H9 (cell line): ENCODE results near the gene DEK. TPM values are rescaled to one million over a fixed set of nuclear protein-coding genes. Genes with fewer than 3 reads are reported as not detected.

Experiments
- DNase-seq: peaks from one replicate; pipeline ENCODE4 v3.0.0-alpha.2; 2017
- H2AFZ ChIP-seq: one replicate; pipeline ENCODE4 v1.6.1; 2013; ENCODE audit warnings: mild to moderate bottlenecking, low read length, control low read depth, moderate library complexity
- H2AK5ac ChIP-seq: 2 replicates; pipeline ENCODE4 v1.6.1; 2013; ENCODE audit warnings: low read length, control low read depth, mixed read lengths; ENCODE audit not compliant: insufficient read length
- H2BK120ac ChIP-seq: one replicate; pipeline ENCODE4 v1.6.1; 2013; ENCODE audit warnings: low read depth, mild to moderate bottlenecking, low read length, control low read depth, inconsistent platforms; ENCODE audit not compliant: poor library complexity, severe bottlenecking
- H2BK12ac ChIP-seq: 2 replicates; pipeline ENCODE4 v1.6.1; 2013; ENCODE audit warnings: low read length, control low read depth, mixed read lengths, low read depth; ENCODE audit not compliant: insufficient read length
- H2BK15ac ChIP-seq: 2 replicates; pipeline ENCODE4 v1.6.1; 2013; ENCODE audit warnings: low read depth, low read length, control low read depth
- H2BK20ac ChIP-seq: one replicate; pipeline ENCODE4 v1.6.1; 2013; ENCODE audit warnings: low read depth, mild to moderate bottlenecking, low read length, control low read depth, inconsistent platforms; ENCODE audit not compliant: poor library complexity, severe bottlenecking
- H2BK5ac ChIP-seq: 2 replicates; pipeline ENCODE4 v1.6.1; 2013; ENCODE audit warnings: low read length, control low read depth, mixed read lengths; ENCODE audit not compliant: insufficient read length
- H3K14ac ChIP-seq: 2 replicates; pipeline ENCODE4 v1.6.1; 2013; ENCODE audit warnings: low read length, control low read depth; ENCODE audit not compliant: insufficient read depth
- H3K18ac ChIP-seq: 2 replicates; pipeline ENCODE4 v1.6.1; 2013; ENCODE audit warnings: low read depth, mild to moderate bottlenecking, mixed read lengths, low read length, control low read depth; ENCODE audit not compliant: insufficient read length
- H3K23ac ChIP-seq: 2 replicates; pipeline ENCODE4 v1.6.1; 2013; ENCODE audit warnings: low read length, control low read depth, mixed read lengths, low read depth; ENCODE audit not compliant: insufficient read length
- H3K23me2 ChIP-seq: 2 replicates; pipeline ENCODE4 v1.6.1; 2013; ENCODE audit warnings: low read depth, mild to moderate bottlenecking, mixed read lengths, low read length, control low read depth; ENCODE audit not compliant: insufficient read length, poor library complexity, severe bottlenecking
- H3K27ac ChIP-seq: 2 replicates; pipeline ENCODE4 v1.5.1; 2013; ENCODE audit warnings: low read length, control low read depth, mixed read lengths, low read depth; ENCODE audit not compliant: insufficient read length
- H3K27me3 ChIP-seq: 2 replicates; pipeline ENCODE4 v1.6.1; 2013; ENCODE audit warnings: low read length, control low read depth, inconsistent platforms; ENCODE audit not compliant: insufficient read depth
- H3K4ac ChIP-seq: 2 replicates; pipeline ENCODE4 v1.6.1; 2013; ENCODE audit warnings: low read depth, mild to moderate bottlenecking, control low read depth, inconsistent platforms, low read length, moderate library complexity
- H3K4me1 ChIP-seq: 2 replicates; pipeline ENCODE4 v1.6.1; 2013; ENCODE audit warnings: low read length, control low read depth, inconsistent platforms; ENCODE audit not compliant: insufficient read depth
- H3K4me2 ChIP-seq: 2 replicates; pipeline ENCODE4 v1.6.1; 2013; ENCODE audit warnings: low read length, control low read depth, mixed read lengths; ENCODE audit not compliant: insufficient read length, insufficient read depth
- H3K56ac ChIP-seq: 2 replicates; pipeline ENCODE4 v1.6.1; 2013; ENCODE audit warnings: low read depth, mild to moderate bottlenecking, mixed read lengths, low read length, control low read depth; ENCODE audit not compliant: insufficient read length
- H3K79me1 ChIP-seq: 2 replicates; pipeline ENCODE4 v1.6.1; 2013; ENCODE audit warnings: low read depth, mild to moderate bottlenecking, moderate library complexity, low read length, control low read depth, inconsistent platforms; ENCODE audit not compliant: insufficient read depth, poor library complexity, severe bottlenecking
- H3K79me2 ChIP-seq: 2 replicates; pipeline ENCODE4 v1.6.1; 2013; ENCODE audit warnings: low read length, control low read depth, inconsistent platforms; ENCODE audit not compliant: insufficient read depth
- H3K9ac ChIP-seq: 2 replicates; pipeline ENCODE4 v1.6.1; 2013; ENCODE audit warnings: low read length, control low read depth, mixed read lengths; ENCODE audit not compliant: insufficient read length; ENCODE audit errors: extremely low read depth
- H3K9me3 ChIP-seq: one replicate; pipeline ENCODE4 v1.6.1; 2013; ENCODE audit warnings: low read depth, low read length, inconsistent platforms; ENCODE audit not compliant: control insufficient read depth
- H3T11ph ChIP-seq: one replicate; pipeline ENCODE4 v1.6.1; 2013; ENCODE audit warnings: mild to moderate bottlenecking, low read length, control low read depth, inconsistent platforms
- H4K20me1 ChIP-seq: one replicate; pipeline ENCODE4 v1.6.1; 2013; ENCODE audit not compliant: control insufficient read depth, insufficient read length, insufficient read depth
- H4K5ac ChIP-seq: 2 replicates; pipeline ENCODE4 v1.6.1; 2013; ENCODE audit warnings: low read depth, mild to moderate bottlenecking, mixed read lengths, low read length, control low read depth; ENCODE audit not compliant: insufficient read length
- H4K8ac ChIP-seq: replicated peaks from 2 replicates; pipeline ENCODE4 v1.6.1; 2013; ENCODE audit warnings: low read length, control low read depth, mixed read lengths, low read depth; ENCODE audit not compliant: insufficient read length
- H4K91ac ChIP-seq: 2 replicates; pipeline ENCODE4 v1.6.1; 2013; ENCODE audit warnings: low read depth, mild to moderate bottlenecking, moderate library complexity, mixed read lengths, low read length, control low read depth; ENCODE audit not compliant: insufficient read length
- H3K27ac Mint-ChIP-seq, 3 experiments: 2 replicates in 2 of 3; 3 replicates in 1 of 3; pipeline ENCODE4 v1.8.0; 2020 to 2021; ENCODE audit warnings: mixed read lengths in 3 of 3, mild to moderate bottlenecking in 1 of 3, moderate library complexity in 1 of 3
- H3K27me3 Mint-ChIP-seq: 2 replicates; pipeline ENCODE4 v1.8.0; 2021; ENCODE audit warnings: low read depth, mild to moderate bottlenecking, moderate library complexity, mixed read lengths
- H3K36me3 Mint-ChIP-seq, 3 experiments: 2 replicates in 2 of 3; 3 replicates in 1 of 3; pipeline ENCODE4 v1.8.0; 2020 to 2021; ENCODE audit warnings: low read depth in 3 of 3, mixed read lengths in 3 of 3; ENCODE audit not compliant: insufficient read depth in 1 of 3
- H3K4me1 Mint-ChIP-seq, 2 experiments: 2 replicates each; pipeline ENCODE4 v1.8.0; 2020; ENCODE audit warnings: mixed read lengths in 2 of 2
- H3K4me3 Mint-ChIP-seq, 2 experiments: 2 replicates in 1 of 2; 3 replicates in 1 of 2; pipeline ENCODE4 v1.8.0; 2020 to 2021; ENCODE audit warnings: mild to moderate bottlenecking in 2 of 2, mixed read lengths in 2 of 2, moderate library complexity in 1 of 2
- H3K9me3 Mint-ChIP-seq, 2 experiments: 2 replicates in 1 of 2; 3 replicates in 1 of 2; pipeline ENCODE4 v1.8.0; 2020; ENCODE audit warnings: mild to moderate bottlenecking in 2 of 2, mixed read lengths in 2 of 2, moderate library complexity in 1 of 2
- WGBS: extraction: QIAGEN DNeasy Blood & Tissue Kit; methylation state at CpG from one replicate; pipeline ENCODE4 v1.1.7; 2013; ENCODE audit warnings: missing lambda C conversion rate, low lambda C conversion rate, mixed read lengths; ENCODE audit not compliant: insufficient read length; ENCODE audit errors: extremely low coverage; 5-methylcytosine and 5-hydroxymethylcytosine counted together
- total RNA-seq: library from RNA; stranded (reverse); gene quantifications from 2 replicates; pipeline ENCODE4 v1.2.1, GENCODE V29; 2021
- TF ChIP-seq, protein P1 (sequence below): fragments of 200-600 bp; sonication (generic); conservative IDR thresholded peaks from 3 replicates; pipeline ENCODE4 v1.8.0; 2021; ENCODE audit warnings: antibody characterized with exemption, mild to moderate bottlenecking

Gene DEK
- total RNA-seq, 1 experiment from 2014 or later, result 217 TPM

DNA sequence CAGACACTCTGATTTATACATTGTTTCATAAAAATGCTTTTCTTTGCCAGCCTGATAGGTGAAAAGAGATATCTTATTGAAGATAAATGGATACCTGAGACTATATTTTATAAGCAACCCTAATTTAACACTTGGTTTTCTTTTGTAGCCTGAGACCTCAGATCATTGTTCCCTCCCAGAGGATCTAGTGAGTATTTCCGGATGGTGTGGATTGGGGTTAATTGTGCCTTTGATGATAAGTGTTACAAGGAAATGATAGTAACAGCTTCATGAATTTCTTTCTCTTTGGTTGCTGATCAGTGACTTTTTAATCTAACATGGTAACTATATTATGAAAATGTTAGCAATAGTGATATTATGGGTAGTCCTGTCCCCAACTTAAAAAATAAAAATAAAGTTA is 78.7 kb downstream of the DEK start:
- no peaks in the 10 kb centered on the region for H3K9me3 ChIP-seq
- H3T11ph ChIP-seq, result no peak overlapping the region
- H4K8ac ChIP-seq, result no peak overlapping the region
- no peak overlapping the region for H3K9ac ChIP-seq
- H3K27me3 ChIP-seq, result no peaks in the 10 kb centered on the region
- no peaks in the 10 kb centered on the region for H3K23me2 ChIP-seq
- H3K4ac ChIP-seq, result no peak overlapping the region
- H3K27me3 Mint-ChIP-seq, result no peaks in the 10 kb centered on the region
- H3K4me1 Mint-ChIP-seq, result peaks cover 35 to 47% of the 10 kb centered on the region in 2 experiments
- no peaks in the 10 kb centered on the region for H3K79me1 ChIP-seq
- H3K9me3 Mint-ChIP-seq, result no peaks in the 10 kb centered on the region
- H3K4me3 Mint-ChIP-seq, result peak overlapping the region in 1 of 2 experiments; percentile 35; a peak in 2 of 5 replicates
- no peak overlapping the region for H3K18ac ChIP-seq
- H2BK12ac ChIP-seq, result no peak overlapping the region
- no peak overlapping the region for H2AFZ ChIP-seq
- no peak overlapping the region for H4K5ac ChIP-seq
- no peaks in the 10 kb centered on the region for H4K20me1 ChIP-seq
- no peak overlapping the region for H3K14ac ChIP-seq
- no peak for DNase-seq
- peak overlapping the region; percentile 13 for H3K4me2 ChIP-seq
- H2AK5ac ChIP-seq, result no peak overlapping the region
- WGBS, result no CpG with 5 or more reads among the region's 1 CpG
- peak overlapping the region; percentile 74 for H3K27ac ChIP-seq
- no peak overlapping the region for H2BK5ac ChIP-seq
- H2BK20ac ChIP-seq, result no peak overlapping the region
- peak overlapping the region; percentile 74 to 98 (median 96) for H3K27ac Mint-ChIP-seq
- no peak overlapping the region for H3K23ac ChIP-seq
- no peaks in the 10 kb centered on the region for H3K79me2 ChIP-seq
- no peak overlapping the region for H2BK15ac ChIP-seq
- H4K91ac ChIP-seq, result no peak overlapping the region
- H3K56ac ChIP-seq, result no peak overlapping the region
- H2BK120ac ChIP-seq, result no peak overlapping the region
- H3K4me1 ChIP-seq, result peaks cover 7% of the 10 kb centered on the region; the same call in 1 of the 2 replicates
- TF ChIP-seq, protein P1, sequence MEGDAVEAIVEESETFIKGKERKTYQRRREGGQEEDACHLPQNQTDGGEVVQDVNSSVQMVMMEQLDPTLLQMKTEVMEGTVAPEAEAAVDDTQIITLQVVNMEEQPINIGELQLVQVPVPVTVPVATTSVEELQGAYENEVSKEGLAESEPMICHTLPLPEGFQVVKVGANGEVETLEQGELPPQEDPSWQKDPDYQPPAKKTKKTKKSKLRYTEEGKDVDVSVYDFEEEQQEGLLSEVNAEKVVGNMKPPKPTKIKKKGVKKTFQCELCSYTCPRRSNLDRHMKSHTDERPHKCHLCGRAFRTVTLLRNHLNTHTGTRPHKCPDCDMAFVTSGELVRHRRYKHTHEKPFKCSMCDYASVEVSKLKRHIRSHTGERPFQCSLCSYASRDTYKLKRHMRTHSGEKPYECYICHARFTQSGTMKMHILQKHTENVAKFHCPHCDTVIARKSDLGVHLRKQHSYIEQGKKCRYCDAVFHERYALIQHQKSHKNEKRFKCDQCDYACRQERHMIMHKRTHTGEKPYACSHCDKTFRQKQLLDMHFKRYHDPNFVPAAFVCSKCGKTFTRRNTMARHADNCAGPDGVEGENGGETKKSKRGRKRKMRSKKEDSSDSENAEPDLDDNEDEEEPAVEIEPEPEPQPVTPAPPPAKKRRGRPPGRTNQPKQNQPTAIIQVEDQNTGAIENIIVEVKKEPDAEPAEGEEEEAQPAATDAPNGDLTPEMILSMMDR, result no peak
- H3K36me3 Mint-ChIP-seq, result peaks cover 0 to 10% (median 3%) of the 10 kb centered on the region in 3 experiments; a peak in 5 of 7 replicates
